Body of pancreas (tissue), 4 donors: ENCODE results near the gene CLCN5. TPM values are rescaled to one million over a fixed set of nuclear protein-coding genes. Genes with fewer than 3 reads are reported as not detected.

ENCODE experiments used
- ATAC-seq: fragments of 150-250 bp; one replicate; pipeline ENCODE4 v1.9.1; 2016
- DNase-seq, 4 donors: peaks; one replicate each; pipeline ENCODE4 v3.0.0-alpha.2; 2019
- H3K27ac ChIP-seq, 4 donors: fragments of 200-600 bp; sonication (generic); 1 replicate in 3 of 4; 2 replicates in 1 of 4; pipeline versions ENCODE4 v1.5.1 to v1.6.1; 2016 to 2019; ENCODE audit warnings: mild to moderate bottlenecking in 1 of 4, mixed read lengths in 1 of 4, moderate library complexity in 1 of 4
- H3K27me3 ChIP-seq, 2 donors: fragments of 200-600 bp; sonication (generic); one replicate each; pipeline ENCODE4 v1.6.0; 2016; ENCODE audit warnings: mild to moderate bottlenecking in 1 of 2
- H3K36me3 ChIP-seq, 2 donors: fragments of 200-600 bp; sonication (generic); replicated peaks in 1 of 2; 2 replicates each; pipeline ENCODE4 v1.5.1; 2016; ENCODE audit warnings: low read depth in 2 of 2; ENCODE audit not compliant: insufficient read depth in 1 of 2
- H3K4me1 ChIP-seq: fragments of 200-600 bp; sonication (generic); one replicate; pipeline ENCODE4 v1.6.0; 2016
- H3K4me3 ChIP-seq, 2 donors: fragments of 200-600 bp; sonication (generic); 1 replicate in 1 of 2; 2 replicates in 1 of 2; pipeline ENCODE4 v1.5.1; 2016 to 2019
- H3K9me3 ChIP-seq, 3 donors: fragments of 200-600 bp; sonication (generic); 1 replicate in 2 of 3; 2 replicates in 1 of 3; pipeline ENCODE4 v1.5.1; 2016
- POLR2A ChIP-seq, 3 donors: fragments of 450-650 bp; IDR thresholded peaks; one replicate each; pipeline ENCODE4 v1.6.1; 2016; ENCODE audit warnings: antibody characterized with exemption in 3 of 3, mild to moderate bottlenecking in 2 of 3
- WGBS, 2 donors: methylation state at CpG; one replicate each; pipeline ENCODE4 v1.1.5; 2017; 5-methylcytosine and 5-hydroxymethylcytosine counted together
- intact Hi-C: fragments of 100-400 bp; cut with DNase I; formaldehyde crosslinking; loops from one replicate; pipeline ENCODE4 v1.15.1; 2023
- total RNA-seq, 2 donors: library from RNA; depleted of rRNA; stranded (reverse); fragments of >200 nt; gene quantifications; one replicate each; pipeline ENCODE4 v1.1.0, GENCODE V29; 2016
- TF ChIP-seq, protein P1 (sequence below), 7 experiments: fragments of 450-650 bp in 4 of 7; fragments of 200-600 bp in 3 of 7; sonication (generic) in 3 of 7; IDR thresholded peaks; one replicate each; pipeline ENCODE4 v1.5.1; 2016 to 2019; ENCODE audit warnings: antibody characterized with exemption in 7 of 7

Gene CLCN5
- total RNA-seq, 2 donors from 2014 or later: 2.0 to 5.2 TPM

DNA sequence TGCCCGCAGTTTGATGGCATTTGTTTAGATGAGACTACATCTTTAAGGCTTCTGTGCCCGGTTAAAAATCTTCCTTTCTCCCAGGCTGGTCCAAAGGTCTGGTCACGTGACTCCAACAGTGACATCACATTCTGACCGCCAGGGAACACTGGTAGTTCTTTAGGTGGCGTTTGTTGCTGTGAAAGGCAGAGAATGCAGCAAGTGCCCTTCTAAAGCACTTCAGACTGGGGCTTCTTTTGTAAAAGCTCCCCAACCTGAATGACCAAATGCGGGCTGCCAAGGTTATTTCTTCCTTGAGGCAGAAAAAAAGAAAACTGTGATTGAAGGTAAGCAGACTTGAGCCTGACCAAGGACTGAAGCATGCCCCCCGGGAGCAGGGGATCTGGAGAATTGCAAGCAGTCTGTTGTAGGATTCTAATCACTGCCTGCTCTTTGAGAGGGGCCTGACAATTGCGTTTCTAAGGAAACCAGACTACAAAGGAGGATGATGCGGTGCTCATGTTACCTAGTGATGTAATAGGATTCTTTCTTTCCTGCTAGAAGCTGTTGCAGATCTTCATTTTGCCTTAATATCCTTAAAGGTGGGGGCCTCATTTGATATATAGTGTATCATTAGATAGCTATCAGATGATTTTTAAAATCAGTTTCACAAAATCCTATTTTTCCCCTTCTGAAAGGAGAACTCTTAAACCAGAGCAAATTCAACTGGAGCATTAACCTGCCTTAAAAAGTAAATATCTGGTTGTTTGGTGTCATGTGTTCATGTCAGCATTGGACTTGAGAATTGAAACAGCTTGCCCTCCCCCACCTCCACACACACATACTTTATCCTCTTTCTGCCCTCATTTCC is 145.3 kb downstream of the CLCN5 start:
- Histone ChIP-seq H3K9me3 (no peaks in the 10 kb centered on the region), H3K36me3 (no peaks in the 10 kb centered on the region), H3K4me3 (no peak overlapping the region), H3K4me1 (no peaks in the 10 kb centered on the region), H3K27ac (peak overlapping the region in 1 of 4 donors; percentile 47), H3K27me3 (no peaks in the 10 kb centered on the region)
- WGBS, 2 donors: 19 to 50% methylated on average over 8 to 9 of the region's 9 CpGs
- DNase-seq: peak; percentile 15 to 47 (median 38)
- intact Hi-C loops: no loop called here
- TF ChIP-seq POLR2A (IDR thresholded peaks at IDR 0.05): no peak
- TF ChIP-seq, protein P1, sequence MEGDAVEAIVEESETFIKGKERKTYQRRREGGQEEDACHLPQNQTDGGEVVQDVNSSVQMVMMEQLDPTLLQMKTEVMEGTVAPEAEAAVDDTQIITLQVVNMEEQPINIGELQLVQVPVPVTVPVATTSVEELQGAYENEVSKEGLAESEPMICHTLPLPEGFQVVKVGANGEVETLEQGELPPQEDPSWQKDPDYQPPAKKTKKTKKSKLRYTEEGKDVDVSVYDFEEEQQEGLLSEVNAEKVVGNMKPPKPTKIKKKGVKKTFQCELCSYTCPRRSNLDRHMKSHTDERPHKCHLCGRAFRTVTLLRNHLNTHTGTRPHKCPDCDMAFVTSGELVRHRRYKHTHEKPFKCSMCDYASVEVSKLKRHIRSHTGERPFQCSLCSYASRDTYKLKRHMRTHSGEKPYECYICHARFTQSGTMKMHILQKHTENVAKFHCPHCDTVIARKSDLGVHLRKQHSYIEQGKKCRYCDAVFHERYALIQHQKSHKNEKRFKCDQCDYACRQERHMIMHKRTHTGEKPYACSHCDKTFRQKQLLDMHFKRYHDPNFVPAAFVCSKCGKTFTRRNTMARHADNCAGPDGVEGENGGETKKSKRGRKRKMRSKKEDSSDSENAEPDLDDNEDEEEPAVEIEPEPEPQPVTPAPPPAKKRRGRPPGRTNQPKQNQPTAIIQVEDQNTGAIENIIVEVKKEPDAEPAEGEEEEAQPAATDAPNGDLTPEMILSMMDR (IDR thresholded peaks at IDR 0.05): peak in 2 of 7 experiments; percentile 8 to 15
- peak; percentile 38 for ATAC-seq

DNA sequence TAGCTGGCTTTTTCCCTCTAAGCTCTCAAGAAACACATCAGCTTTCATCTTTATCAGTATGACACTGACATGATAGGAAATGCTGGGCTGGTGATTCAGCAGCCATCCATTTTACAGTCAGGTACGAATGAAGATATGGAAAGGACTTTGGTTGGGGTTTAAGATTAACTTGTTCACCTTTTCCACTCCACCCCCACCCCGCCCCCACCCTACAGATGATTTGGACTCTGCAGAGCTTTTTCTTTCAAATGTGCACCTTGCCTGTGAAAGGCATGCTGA is 145.8 kb downstream of the CLCN5 start:
- Histone ChIP-seq H3K4me1 (no peaks in the 10 kb centered on the region), H3K4me3 (no peak overlapping the region), H3K27me3 (no peaks in the 10 kb centered on the region), H3K36me3 (no peaks in the 10 kb centered on the region), H3K9me3 (no peaks in the 10 kb centered on the region), H3K27ac (no peak overlapping the region)
- TF ChIP-seq, protein P1 (IDR thresholded peaks at IDR 0.05): no peak
- TF ChIP-seq POLR2A (IDR thresholded peaks at IDR 0.05): no peak
- intact Hi-C loops: no loop called here
- no peak for ATAC-seq
- 17 to 62% methylated on average over 1 to 2 of the region's 2 CpGs for WGBS, 2 donors
- no peak for DNase-seq

DNA sequence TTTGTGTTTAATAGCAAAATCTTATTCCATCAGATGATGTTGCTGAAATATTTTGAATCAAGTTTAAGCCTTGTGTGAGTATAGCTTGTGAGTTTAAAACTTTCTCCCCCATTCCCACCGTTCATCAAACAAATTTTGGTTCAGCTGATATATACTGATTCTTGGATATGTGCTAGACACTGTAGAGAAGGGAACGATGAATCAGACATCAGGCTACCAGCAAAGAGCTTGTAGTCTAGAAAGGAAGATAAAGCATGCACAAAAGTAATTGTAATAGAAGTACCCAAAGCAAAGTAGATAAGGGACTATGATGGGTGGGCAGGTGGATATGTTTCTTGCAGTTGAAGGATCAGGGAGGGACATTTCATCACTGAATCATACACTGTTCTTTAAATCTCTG is 146.5 kb downstream of the CLCN5 start:
- Histone ChIP-seq H3K9me3 (no peaks in the 10 kb centered on the region), H3K27me3 (no peaks in the 10 kb centered on the region), H3K36me3 (no peaks in the 10 kb centered on the region), H3K4me3 (no peak overlapping the region), H3K27ac (no peak overlapping the region), H3K4me1 (no peaks in the 10 kb centered on the region)
- TF ChIP-seq POLR2A (IDR thresholded peaks at IDR 0.05): no peak
- TF ChIP-seq, protein P1 (IDR thresholded peaks at IDR 0.05): no peak
- 83 to 95% methylated on average over 2 of the region's 2 CpGs for WGBS, 2 donors
- DNase-seq: no peak
- intact Hi-C loops: no loop called here
- ATAC-seq: no peak

DNA sequence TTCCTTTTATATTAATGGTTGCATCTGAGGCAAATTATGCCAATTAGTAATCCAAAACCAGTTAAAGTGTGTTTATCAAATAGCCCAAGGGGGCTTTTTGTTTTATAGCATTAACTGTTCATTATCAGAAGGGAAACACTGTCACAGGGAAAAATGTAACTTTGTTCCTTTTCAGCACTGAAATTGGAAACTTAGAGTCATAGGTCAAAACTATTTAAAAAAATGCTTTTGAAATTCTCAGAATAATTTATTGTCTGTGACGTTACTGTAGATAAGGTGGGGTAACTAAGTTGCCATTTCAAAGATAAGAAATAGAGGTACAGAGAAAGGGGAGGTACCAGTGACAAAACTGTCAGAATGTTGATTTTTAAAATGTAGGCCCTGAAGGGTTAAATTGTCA is 149.1 kb downstream of the CLCN5 start:
- intact Hi-C loops: no loop called here
- no peaks in the 10 kb centered on the region for H3K4me1 ChIP-seq
- no peak for ATAC-seq
- no peaks in the 10 kb centered on the region for H3K9me3 ChIP-seq
- no peak overlapping the region for H3K4me3 ChIP-seq
- 9 to 48% methylated on average over 1 of the region's 1 CpG for WGBS, 2 donors
- no peak for TF ChIP-seq POLR2A (IDR thresholded peaks at IDR 0.05)
- TF ChIP-seq, protein P1 (IDR thresholded peaks at IDR 0.05): no peak
- DNase-seq: no peak
- H3K27me3 ChIP-seq: no peaks in the 10 kb centered on the region
- H3K36me3 ChIP-seq: no peaks in the 10 kb centered on the region
- H3K27ac ChIP-seq: no peak overlapping the region

DNA sequence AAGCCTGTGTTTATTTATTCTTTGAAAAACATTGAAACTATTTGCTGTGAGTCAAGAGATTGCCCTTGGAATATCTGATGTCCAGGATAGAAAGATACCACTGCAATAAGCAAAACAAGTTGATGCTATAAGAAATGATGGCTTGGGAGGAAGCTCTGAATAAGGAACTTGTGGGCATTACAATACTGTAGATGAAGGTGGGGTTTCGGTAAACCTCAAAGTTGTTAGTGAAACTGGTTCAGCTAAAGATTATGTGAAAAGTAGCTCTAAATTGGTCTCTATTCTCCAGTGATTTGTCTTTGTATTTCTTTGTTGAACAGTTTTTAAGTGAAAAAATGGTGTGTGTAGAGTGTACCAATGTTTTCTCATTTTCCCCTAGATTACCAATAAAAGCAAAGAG is 149.7 kb downstream of the CLCN5 start:
- TF ChIP-seq, protein P1 (IDR thresholded peaks at IDR 0.05): no peak
- no peak for TF ChIP-seq POLR2A (IDR thresholded peaks at IDR 0.05)
- Histone ChIP-seq H3K9me3 (no peaks in the 10 kb centered on the region), H3K27me3 (no peaks in the 10 kb centered on the region), H3K4me1 (no peaks in the 10 kb centered on the region), H3K4me3 (no peak overlapping the region), H3K36me3 (no peaks in the 10 kb centered on the region), H3K27ac (no peak overlapping the region)
- WGBS, 2 donors: 94 to 100% methylated on average over 1 of the region's 1 CpG
- ATAC-seq: no peak
- DNase-seq: no peak
- intact Hi-C loops: no loop called here
